ENCODE results near the gene CACNA2D3.
A peak's percentile ranks its signal among the peaks of the same experiment; 100 is the strongest.

Gene CACNA2D3

GRCh38 chr3:54274607-54275006 is 152.3 kb downstream of the CACNA2D3 start:
- no peak for DNase-seq (ENCODE audit: low spot score)

GRCh38 chr3:54279005-54279583 is 156.7 kb downstream of the CACNA2D3 start:
- DNase-seq (ENCODE audit: low spot score) = peak; percentile 90

- DNase-seq (ENCODE audit: low spot score) = no peak
These were observed 161.1 kb downstream of the CACNA2D3 start for GRCh38 chr3:54283470-54283869.

GRCh38 chr3:54294214-54294613 is 171.9 kb downstream of the CACNA2D3 start:
- no peak for DNase-seq (ENCODE audit: low spot score)

GRCh38 chr3:54296531-54296930 is 174.2 kb downstream of the CACNA2D3 start:
- no peak for DNase-seq (ENCODE audit: low spot score)

- peak; percentile 50 for DNase-seq (ENCODE audit: low spot score)
These were observed 177.0 kb downstream of the CACNA2D3 start for GRCh38 chr3:54299169-54299935.

- no peak for DNase-seq (ENCODE audit: low spot score)
These were observed 181.4 kb downstream of the CACNA2D3 start for GRCh38 chr3:54303517-54304375.

- no peak for DNase-seq (ENCODE audit: low spot score)
These were observed 182.5 kb downstream of the CACNA2D3 start for GRCh38 chr3:54304877-54305276.

- DNase-seq (ENCODE audit: low spot score) = no peak
These were observed 183.2 kb downstream of the CACNA2D3 start for GRCh38 chr3:54305409-54306099.

GRCh38 chr3:54307566-54308180 is 185.3 kb downstream of the CACNA2D3 start:
- no peak for DNase-seq (ENCODE audit: low spot score)

GRCh38 chr3:54309601-54310000 is 187.2 kb downstream of the CACNA2D3 start:
- DNase-seq (ENCODE audit: low spot score) = no peak

- DNase-seq (ENCODE audit: low spot score) = no peak
These were observed 188.9 kb downstream of the CACNA2D3 start for GRCh38 chr3:54311211-54311747.

GRCh38 chr3:54312156-54312899 is 190.0 kb downstream of the CACNA2D3 start:
- DNase-seq (ENCODE audit: low spot score) = no peak

- DNase-seq (ENCODE audit: low spot score) = peak; percentile 55
These were observed 191.1 kb downstream of the CACNA2D3 start for GRCh38 chr3:54313418-54313817.

GRCh38 chr3:54321520-54321919 is 199.2 kb downstream of the CACNA2D3 start:
- peak; percentile 66 for DNase-seq (ENCODE audit: low spot score)

GRCh38 chr3:54322354-54322753 is 200.0 kb downstream of the CACNA2D3 start:
- DNase-seq (ENCODE audit: low spot score) = peak; percentile 85

GRCh38 chr3:54324103-54324502 is 201.8 kb downstream of the CACNA2D3 start:
- DNase-seq (ENCODE audit: low spot score) = no peak

GRCh38 chr3:54326951-54327350 is 204.6 kb downstream of the CACNA2D3 start:
- no peak for DNase-seq (ENCODE audit: low spot score)

GRCh38 chr3:54331341-54331740 is 209.0 kb downstream of the CACNA2D3 start:
- DNase-seq (ENCODE audit: low spot score) = no peak

GRCh38 chr3:54337846-54338245 is 215.5 kb downstream of the CACNA2D3 start:
- no peak for DNase-seq (ENCODE audit: low spot score)

GRCh38 chr3:54339608-54340007 is 217.3 kb downstream of the CACNA2D3 start:
- DNase-seq (ENCODE audit: low spot score) = no peak
